HG03571 (cell line): Measurements from ENCODE around the gene CDKN3.

Source experiments
- ATAC-seq: cut with Tn5 transposase; IDR thresholded peaks from one replicate; pipeline ENCODE4 v1.9.1; 2021; ENCODE audit not compliant: unreplicated experiment

CDKN3 gene, protein sequence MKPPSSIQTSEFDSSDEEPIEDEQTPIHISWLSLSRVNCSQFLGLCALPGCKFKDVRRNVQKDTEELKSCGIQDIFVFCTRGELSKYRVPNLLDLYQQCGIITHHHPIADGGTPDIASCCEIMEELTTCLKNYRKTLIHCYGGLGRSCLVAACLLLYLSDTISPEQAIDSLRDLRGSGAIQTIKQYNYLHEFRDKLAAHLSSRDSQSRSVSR

GRCh38 chr14:54396493-54397335, at the start of gene CDKN3:
CDKN3 (plus strand) TSS chr14:54397007; CDS start chr14:54397069, 62 bp downstream.
- peak; percentile 97 for ATAC-seq

DNA sequence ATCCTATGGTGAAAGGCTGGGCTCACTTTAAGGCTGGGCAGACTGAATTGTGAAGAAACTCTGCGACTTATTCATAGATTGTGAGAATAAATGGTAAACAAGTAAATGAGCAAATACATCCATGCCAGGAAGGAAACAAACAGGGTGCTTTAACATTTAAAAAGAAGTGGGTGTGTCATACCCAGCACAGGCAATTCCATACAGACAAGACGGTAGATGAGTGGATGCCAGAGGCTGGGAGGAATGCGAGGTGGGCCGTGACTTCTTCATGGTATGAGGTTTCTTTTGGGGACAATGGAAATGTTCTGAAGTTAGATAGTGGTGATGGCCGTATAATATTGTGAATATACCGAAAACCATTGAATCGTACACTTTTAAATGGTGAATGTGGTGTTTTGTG, 49.8 kb upstream of the CDKN3 start:
- ATAC-seq: no peak

DNA sequence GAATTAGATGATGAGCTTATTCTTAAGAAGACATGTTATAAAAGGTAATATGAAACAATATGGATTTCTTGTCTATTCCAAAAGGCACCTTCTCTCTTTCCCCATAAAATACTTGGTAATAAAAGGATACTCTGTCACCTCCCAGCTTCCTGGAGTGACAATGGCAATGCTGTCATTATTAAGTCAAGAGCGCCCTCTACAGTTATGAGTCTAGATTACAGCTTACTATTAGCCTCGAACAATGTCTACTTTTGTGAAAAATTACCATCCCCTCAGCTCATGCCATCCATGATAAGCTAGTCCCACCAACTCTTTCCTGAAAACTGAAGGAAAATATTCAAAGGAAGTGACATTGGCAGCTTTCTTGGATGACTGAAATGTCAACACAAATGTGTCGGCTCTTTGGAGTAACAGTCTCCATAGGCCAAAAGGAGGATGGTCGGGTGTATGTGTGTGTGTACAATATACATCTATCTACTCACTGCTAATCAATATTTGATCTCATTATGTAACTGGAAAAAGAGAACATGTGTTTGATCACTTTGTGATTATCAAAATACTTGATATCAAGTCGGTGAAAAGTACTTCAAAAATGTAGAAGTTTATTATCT, 48.7 kb upstream of the CDKN3 start:
- no peak for ATAC-seq

DNA sequence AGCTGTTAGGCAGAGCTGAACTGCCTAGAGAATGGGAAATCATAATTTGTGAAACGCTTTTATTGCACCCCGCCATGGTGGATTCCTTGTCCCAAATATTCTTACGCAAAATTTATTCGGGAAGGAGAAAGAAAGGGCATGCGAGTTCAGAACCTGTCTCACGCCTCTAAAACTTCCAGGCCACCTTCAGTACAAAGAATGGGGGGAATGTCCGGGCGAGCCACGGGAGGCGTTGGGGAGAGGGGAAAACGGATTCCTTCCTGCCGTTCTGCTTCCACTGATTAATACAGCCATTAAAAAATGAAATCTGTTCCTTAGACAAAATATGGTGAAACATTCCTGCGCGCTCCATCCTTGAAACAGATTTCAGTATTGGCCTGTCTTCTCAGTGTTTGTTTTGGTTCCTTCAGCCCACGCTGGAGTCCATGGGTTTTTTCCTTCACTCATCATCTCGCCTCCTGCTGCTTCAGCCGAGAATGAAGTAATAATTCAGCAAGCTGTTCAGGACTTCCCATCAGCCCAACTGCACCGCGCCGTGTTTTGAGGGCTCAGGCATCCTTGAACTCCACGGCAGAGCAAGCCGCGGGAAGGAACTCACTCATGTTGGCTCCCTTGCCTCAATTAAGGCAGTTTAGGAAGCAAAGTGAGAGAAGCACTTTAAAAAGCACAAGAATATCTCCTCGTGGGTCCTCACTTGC, 47.7 kb upstream of the CDKN3 start:
- no peak for ATAC-seq

- no peak for ATAC-seq
These were observed 47.1 kb upstream of the CDKN3 start for GRCh38 chr14:54349713-54350112.

DNA sequence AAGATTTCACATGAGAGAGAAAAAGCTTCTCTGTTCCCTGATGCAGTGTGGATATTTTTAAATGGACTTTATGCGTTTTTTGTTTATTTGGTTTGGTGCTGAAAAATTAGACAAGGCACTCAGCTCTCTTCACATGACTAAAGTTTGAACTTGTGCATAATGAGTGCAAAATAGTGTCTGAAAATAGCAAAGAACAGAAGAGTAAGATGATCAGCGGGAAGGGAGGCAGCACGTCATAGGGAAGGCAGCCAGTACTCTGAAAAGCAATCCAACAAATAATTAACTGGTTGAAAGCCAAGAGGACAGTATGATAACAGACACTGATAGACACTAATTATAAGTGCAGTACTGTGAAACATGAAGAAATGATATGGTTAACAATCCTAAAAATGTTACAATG, 46.6 kb upstream of the CDKN3 start:
- no peak for ATAC-seq

DNA sequence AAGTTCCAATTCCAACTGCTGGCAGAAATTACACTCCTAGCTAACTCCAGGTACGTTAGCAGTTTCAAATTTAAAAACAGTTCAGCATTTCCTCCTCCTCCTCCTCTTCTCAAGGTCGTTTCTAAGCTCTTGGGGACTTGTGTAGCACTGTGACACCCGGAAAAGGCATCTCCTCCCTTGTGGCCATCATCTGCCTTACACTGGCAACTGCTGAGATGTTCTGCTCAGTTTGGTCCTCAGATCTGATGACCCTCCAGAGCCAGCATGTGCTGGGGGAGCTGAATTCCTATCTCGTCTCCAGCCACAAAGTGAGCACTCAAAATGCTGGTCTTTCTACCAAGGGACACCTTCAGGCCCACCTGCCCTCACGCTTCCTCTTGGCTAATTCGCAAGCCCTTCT, 43.5 kb upstream of the CDKN3 start:
- no peak for ATAC-seq

DNA sequence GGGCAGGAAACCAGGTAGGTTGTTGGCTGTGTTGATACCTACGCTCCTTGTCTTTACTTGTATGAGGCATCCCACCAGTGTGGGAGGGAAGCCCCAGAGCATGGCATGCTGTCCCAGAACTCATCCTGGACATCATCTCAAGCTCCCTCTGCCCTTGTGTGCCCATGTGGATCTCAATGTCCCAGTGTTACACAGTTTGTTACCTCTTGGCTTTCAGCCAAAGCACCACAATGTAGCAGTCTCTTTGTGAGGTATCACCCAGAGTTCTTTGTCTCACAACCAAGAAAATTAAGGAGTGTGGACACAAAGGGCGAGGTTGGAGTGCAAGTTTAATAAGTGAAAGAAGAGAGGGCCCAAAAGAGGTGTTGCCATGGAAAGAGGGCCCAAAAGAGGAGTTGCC, 43.1 kb upstream of the CDKN3 start:
- no peak for ATAC-seq

DNA sequence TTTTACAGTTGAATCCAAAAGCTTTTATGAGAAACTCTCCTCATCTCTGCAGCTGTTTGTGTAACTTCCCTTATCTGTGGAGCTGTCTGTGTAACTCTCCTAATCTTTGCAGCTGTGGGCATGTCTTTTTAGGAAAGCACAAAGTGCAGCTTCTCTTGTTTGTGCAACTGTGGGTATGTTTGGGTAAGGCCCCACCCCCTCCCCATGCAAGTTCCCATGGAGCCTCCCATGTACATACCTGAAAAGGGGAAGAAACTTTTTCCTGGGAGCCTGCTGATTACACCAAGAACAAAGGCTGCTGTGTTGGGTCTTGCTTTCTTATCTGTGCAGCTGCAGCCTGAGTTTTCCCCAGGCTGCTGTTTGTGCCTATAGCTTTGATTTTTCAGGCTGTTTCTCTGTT, 42.7 kb upstream of the CDKN3 start:
- ATAC-seq: no peak

GRCh38 chr14:54354968-54355641, 41.7 kb upstream of the CDKN3 start:
- ATAC-seq: no peak

- no peak for ATAC-seq
These were observed 41.1 kb upstream of the CDKN3 start for GRCh38 chr14:54355698-54356097.

GRCh38 chr14:54356172-54356571, 40.6 kb upstream of the CDKN3 start:
- no peak for ATAC-seq

GRCh38 chr14:54360667-54361066, 36.1 kb upstream of the CDKN3 start:
- ATAC-seq: no peak

GRCh38 chr14:54362089-54362504, 34.7 kb upstream of the CDKN3 start:
- ATAC-seq: no peak

GRCh38 chr14:54362759-54363437, 33.9 kb upstream of the CDKN3 start:
- no peak for ATAC-seq

DNA sequence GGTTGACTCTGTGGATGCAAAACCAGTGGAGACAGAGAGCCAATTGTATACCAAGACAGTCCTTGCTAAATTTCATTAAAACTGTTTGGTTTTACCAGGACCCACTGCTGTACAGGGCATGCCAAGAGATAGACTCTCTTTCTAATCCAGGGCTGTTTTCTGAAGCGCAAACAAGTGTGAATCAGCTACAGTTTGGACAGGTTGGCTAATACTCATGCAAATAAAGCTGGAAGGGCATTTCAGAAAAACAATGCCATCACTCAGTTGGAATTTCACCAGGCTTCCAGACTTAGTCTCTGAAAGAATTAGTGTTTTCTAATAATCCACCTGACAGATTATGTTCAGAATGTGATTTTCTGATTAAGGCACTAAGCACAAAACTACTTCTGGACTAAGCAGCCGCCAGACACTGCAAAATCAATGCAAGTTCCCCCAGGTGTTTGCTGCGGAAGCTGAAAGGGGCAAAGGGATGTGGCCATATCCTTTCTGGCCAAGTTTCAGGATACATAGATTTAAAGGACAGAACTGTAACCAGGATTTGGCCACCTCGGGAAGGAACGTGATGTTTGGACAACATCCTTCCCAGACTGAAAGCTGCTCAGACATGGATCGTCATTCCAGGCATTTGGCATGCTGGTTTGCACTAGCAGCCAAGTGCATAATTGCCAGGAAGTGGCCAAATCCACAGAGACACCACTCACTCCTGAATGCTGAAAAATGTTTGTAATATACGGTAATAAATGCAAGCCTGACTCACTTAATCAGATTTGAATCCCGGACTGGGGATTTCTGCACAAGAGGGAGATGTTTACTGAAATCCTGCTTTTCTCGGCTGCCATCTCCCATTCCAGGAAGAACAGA, 32.0 kb upstream of the CDKN3 start:
- no peak for ATAC-seq

DNA sequence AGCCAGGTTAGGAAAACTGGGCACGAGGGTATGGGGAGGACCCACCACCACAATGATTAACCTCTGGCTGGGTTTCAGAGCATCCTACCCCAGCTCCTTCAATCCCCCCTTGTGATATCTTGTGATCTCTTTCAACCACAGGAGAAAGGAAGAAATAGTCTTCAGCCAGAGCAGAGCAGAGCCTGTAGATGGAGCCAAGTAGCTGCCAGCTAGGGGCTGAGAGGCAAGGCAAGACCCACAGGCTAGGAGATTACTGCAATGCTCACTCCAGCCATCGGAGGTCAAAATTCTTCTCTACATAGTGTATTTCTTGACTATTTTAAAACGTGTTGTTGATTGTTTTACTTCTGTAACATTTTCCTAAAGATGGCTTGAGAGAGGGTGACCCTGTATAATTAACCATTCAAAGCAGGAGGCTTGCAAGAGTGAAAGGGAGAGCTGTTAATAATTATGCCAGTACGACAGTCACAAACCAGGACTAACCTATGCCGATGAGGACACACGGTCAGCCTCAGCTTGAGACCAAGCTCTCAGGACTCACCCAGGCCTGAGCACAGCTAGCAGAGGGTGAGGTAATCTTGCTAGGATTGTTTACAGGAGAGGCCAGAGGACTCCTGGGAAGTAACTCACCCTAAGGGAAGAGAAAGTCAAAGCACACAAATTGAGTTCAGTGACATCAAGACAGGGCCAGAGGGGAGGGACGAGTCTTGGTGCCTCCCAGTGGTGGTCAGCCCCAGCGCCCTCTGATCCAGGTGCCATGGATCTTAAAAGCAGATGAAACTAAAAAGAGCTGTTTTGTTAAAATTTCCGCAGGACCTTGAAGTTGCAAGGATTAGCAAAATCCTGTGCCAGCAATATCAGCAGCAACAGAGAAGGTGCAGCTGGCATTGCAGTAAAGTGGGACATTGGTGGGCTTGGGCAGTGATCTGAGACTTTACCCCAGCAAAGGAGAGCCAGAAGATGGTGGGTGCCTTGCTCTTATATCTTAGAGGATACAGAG, 29.8 kb upstream of the CDKN3 start:
- ATAC-seq: no peak

GRCh38 chr14:54368291-54368690, 28.5 kb upstream of the CDKN3 start:
- no peak for ATAC-seq
